HepG2 (cell line): ENCODE data around the gene CERS5. TPM values are rescaled to one million over a fixed set of nuclear protein-coding genes. Genes with fewer than 3 reads are reported as not detected.

Experiments used
- ATF7-NPFF ChIP-seq: sonication (generic); formaldehyde crosslinking; IDR thresholded peaks from 2 replicates; pipeline ENCODE4 v1.8.1; 2023; ENCODE audit warnings: mild to moderate bottlenecking, low read depth, missing genetic modification reagents, moderate library complexity
- ATRX ChIP-seq: sonication (generic); formaldehyde crosslinking; IDR thresholded peaks from 2 replicates; pipeline ENCODE4 v1.4.0; 2020; ENCODE audit warnings: missing genetic modification reagents, borderline replicate concordance
- BATF2 ChIP-seq: sonication (generic); formaldehyde crosslinking; IDR thresholded peaks from 2 replicates; pipeline ENCODE4 v1.8.0; 2022; ENCODE audit warnings: mild to moderate bottlenecking, missing genetic modification reagents, moderate library complexity
- CTCF ChIP-seq: sonication (generic); formaldehyde crosslinking; IDR thresholded peaks from 2 replicates; pipeline ENCODE4 v1.5.0; 2020; ENCODE audit warnings: mild to moderate bottlenecking, missing genetic modification reagents, moderate library complexity
- E2F5 ChIP-seq: sonication (generic); formaldehyde crosslinking; conservative IDR thresholded peaks from 2 replicates; pipeline ENCODE4 v1.4.0; 2020; ENCODE audit warnings: missing genetic modification reagents
- MAX ChIP-seq: IDR thresholded peaks from 2 replicates; pipeline ENCODE4 v1.6.1; 2012; ENCODE audit warnings: inconsistent platforms
- MIER3 ChIP-seq: IDR thresholded peaks from 2 replicates; pipeline ENCODE4 v1.6.1; 2016; ENCODE audit warnings: missing compliant biosample characterization, borderline replicate concordance
- RBM22 ChIP-seq: fragments of 200-400 bp; formaldehyde crosslinking; optimal IDR thresholded peaks from 2 replicates; pipeline ENCODE3; 2017; ENCODE audit warnings: mild to moderate bottlenecking, low read length, moderate library complexity
- SSRP1 ChIP-seq: IDR thresholded peaks from 2 replicates; pipeline ENCODE4 v1.6.1; 2016; ENCODE audit warnings: control low read depth
- ZBTB25 ChIP-seq: IDR thresholded peaks from 2 replicates; pipeline ENCODE4 v1.6.1; 2018; ENCODE audit warnings: missing genetic modification reagents
- ZBTB40 ChIP-seq, 2 experiments: fragments of 450-650 bp in 1 of 2; sonication (generic) in 1 of 2; formaldehyde crosslinking in 1 of 2; IDR thresholded peaks; 2 replicates each; pipeline versions ENCODE4 v1.6.1 to v1.8.0; 2016 to 2022; ENCODE audit warnings: antibody characterized with exemption in 1 of 2, mild to moderate bottlenecking in 1 of 2, missing genetic modification reagents in 1 of 2
- ZNF101 ChIP-seq: sonication (generic); formaldehyde crosslinking; IDR thresholded peaks from 2 replicates; pipeline ENCODE4 v1.4.0; 2020; ENCODE audit warnings: mild to moderate bottlenecking, low read depth, missing genetic modification reagents, borderline replicate concordance
- ZNF124 ChIP-seq: sonication (generic); formaldehyde crosslinking; IDR thresholded peaks from 2 replicates; pipeline ENCODE4 v1.4.0; 2020; ENCODE audit warnings: missing genetic modification reagents
- ZNF343 ChIP-seq: sonication (generic); formaldehyde crosslinking; IDR thresholded peaks from 2 replicates; pipeline ENCODE4 v1.4.0; 2020; ENCODE audit warnings: mild to moderate bottlenecking, missing genetic modification reagents
- ZNF672 ChIP-seq: sonication (generic); formaldehyde crosslinking; IDR thresholded peaks from 2 replicates; pipeline ENCODE4 v1.8.1; 2022; ENCODE audit warnings: missing genetic modification reagents
- ZNF777 ChIP-seq: sonication (generic); formaldehyde crosslinking; IDR thresholded peaks from 2 replicates; pipeline ENCODE4 v1.4.0; 2020; ENCODE audit warnings: missing genetic modification reagents
- polyA plus RNA-seq, 8 experiments: library from polyadenylated mRNA; depleted of rRNA in 3 of 8; stranded (reverse) in 7 of 8; unstranded in 1 of 8; fragments of >200 nt; fragmentation: Illumina TruSeq in 4 of 8; extraction: Trizol in 4 of 8; gene quantifications; 2 replicates each; pipeline versions ENCODE4 v1.2.1 to v1.2.3, GENCODE V29; 2011 to 2016; ENCODE audit warnings: low read depth in 4 of 8, missing spikeins in 1 of 8, mixed read lengths in 1 of 8; ENCODE audit not compliant: insufficient read depth in 1 of 8
- total RNA-seq, 5 experiments: library from RNA; depleted of rRNA; stranded (reverse); fragments of >200 nt; fragmentation: Illumina TruSeq; extraction: Trizol; gene quantifications; 2 replicates each; pipeline ENCODE4 v1.2.3, GENCODE V29; 2016; ENCODE audit warnings: low read depth in 1 of 5

The CERS5 gene
- total and polyA plus RNA-seq, 2 of the 13 experiments (the other 11 are each of a cell fraction or from before 2014, with no cell fraction given) = 22.3 to 48.8 TPM

DNA sequence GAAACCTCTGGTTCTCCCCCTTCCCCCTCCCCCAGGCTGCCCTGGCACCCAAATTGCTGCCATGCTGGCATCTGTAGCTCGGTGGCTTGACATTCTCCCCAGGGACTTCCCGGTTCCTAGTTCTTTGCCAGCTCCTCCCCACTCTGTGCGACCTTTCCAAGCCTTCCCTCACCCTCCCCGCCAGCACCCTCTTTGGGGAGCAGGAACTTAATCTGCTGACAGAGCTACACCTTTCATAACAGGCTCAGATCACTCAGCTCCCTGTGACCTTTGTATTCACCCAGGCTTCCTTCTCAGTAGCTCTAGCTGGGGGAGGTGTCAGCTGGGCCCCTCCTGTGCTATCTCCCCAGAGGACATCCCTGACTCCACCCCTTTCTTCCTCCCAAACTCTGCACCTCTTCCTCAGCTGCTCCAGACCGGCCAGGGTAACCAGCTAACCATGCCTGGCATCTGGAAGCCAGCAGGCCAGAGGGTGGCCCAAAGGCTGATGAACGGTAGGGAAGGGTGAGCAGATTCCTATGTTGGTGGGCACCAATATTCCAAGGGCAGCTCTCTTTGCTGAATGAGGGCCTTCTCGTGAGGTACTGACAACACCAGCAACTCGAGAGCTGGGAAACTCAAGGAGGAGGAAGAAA, 56.9 kb downstream of the CERS5 start (continued):
- TF ChIP-seq ZNF777 (CRISPR knock-in tag) (no peak; the same call in 1 of the 2 replicates), ZBTB40 (IDR thresholded peaks at IDR 0.05) (no peak), ZBTB40 (CRISPR knock-in tag; IDR thresholded peaks at IDR 0.05) (no peak), ZNF124 (no peak), ZBTB25 (CRISPR knock-in tag) (0 out of 2 replicates have a peak, but pooled peaks have one; percentile 44), ZNF101 (CRISPR knock-in tag) (no peak), ZNF343 (no peak), BATF2 (CRISPR knock-in tag) (no peak), SSRP1 (CRISPR knock-in tag) (no peak), ATRX (CRISPR knock-in tag) (no peak), ATF7-NPFF (CRISPR knock-in tag) (no peak), CTCF (CRISPR knock-in tag) (peak; percentile 24; the same call in 1 of the 2 replicates), RBM22 (no peak), MIER3 (no peak), ZNF672 (no peak), E2F5 (CRISPR knock-in tag) (no peak), MAX (no peak)
